GM18870 (cell line): ENCODE measurements around the gene PHC2.

Experiments
- ATAC-seq: cut with Tn5 transposase; IDR thresholded peaks from one replicate; pipeline ENCODE4 v1.9.1; 2021; ENCODE audit warnings: moderate library complexity; ENCODE audit not compliant: unreplicated experiment

Gene PHC2

DNA sequence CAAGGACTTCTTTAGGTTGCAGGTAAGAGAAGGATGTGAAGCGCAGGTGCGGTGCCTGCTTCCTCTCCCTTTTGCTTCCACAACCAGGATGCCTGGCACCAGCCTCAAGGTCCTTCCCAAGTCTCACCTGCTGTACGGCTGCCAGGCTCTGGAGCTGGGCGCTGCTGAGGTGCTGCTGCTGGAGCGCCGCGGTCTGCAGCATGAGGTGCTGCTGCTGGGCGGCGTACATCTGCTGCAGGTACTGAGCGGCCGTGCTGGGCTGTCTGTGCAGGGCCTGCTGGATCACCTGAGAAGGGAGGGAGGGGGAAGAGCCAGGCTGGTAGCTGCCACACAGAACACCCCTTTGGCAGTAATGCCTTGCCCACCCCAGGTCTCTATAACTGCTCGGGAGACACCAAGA lies 58.7 kb downstream of the PHC2 start:
- ATAC-seq = no peak

DNA sequence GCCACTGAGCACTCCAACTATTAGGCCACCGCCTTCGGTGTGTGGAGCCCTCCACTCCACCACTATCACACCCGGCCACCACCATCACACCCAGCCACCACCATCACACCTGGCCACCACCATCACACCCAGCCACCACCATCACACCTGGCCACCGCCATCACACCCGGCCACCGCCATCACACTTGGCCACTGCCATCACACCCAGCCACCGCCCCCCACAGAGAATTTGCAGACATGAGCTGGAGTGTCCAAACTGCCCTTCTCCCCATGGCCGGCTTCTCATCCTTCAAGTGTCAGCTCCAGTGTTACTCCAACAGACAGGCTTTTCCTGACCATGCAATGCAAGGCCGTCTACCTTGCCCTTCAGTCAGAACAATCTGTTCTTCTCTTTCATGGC lies 59.6 kb downstream of the PHC2 start:
- ATAC-seq = no peak

DNA sequence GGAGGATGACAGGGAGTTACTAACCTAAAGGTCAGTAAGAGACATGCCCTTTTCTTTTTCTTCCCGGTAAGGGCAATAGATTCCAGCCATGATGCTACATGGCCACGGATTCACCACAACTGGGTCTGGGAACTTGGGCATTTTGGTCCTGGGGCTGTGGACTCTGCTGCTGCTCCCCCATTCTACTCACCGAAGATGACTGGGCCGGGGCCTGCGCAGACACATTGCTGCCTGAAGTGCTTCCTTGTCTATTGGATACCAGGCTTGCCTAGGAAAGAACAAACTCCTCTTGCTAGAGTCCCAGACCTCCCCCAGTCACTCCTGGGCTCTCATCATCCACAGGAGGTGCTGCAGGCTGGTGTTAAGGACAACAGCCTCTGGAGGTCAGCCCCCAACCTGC lies 60.1 kb downstream of the PHC2 start:
- no peak for ATAC-seq

DNA sequence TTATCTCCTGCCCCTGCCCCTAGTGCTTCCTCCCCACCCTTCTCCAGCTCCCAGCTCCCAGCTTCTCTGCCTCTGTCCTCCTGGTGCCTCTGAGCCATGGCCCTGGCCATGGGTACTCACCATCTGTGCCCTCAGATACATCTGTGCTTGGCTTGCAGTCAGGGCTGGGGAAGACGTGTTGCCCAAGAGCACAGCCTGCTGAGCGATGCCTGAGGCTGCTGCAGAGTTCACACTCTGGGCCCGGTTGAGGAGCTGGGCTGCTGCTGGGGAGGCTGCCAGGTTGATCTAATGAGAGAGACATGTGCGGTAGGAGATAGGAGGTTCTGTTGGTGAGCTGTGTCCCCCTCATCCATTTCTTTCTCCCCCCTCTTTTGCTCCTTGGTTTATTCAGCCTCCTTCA lies 60.6 kb downstream of the PHC2 start:
- ATAC-seq = no peak

DNA sequence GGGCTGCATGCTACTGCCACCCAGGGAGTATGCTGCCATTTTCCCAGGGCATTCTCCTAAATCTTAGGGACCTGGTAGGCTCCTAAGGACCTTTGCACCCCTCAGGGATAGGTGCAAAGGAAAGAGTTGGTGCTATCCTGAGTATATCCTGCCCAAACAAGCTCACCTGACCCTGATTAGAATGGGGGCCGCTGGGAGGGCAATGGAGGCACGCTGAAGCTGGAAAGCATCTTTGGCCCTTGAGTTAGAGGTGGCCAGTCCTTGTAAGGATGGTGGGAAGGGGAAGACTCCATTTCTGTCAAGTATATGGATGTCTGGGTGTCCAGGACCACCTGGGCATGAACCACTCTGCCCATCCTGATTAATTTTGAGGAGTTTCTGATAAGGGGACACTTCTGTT lies 61.1 kb downstream of the PHC2 start:
- no peak for ATAC-seq

DNA sequence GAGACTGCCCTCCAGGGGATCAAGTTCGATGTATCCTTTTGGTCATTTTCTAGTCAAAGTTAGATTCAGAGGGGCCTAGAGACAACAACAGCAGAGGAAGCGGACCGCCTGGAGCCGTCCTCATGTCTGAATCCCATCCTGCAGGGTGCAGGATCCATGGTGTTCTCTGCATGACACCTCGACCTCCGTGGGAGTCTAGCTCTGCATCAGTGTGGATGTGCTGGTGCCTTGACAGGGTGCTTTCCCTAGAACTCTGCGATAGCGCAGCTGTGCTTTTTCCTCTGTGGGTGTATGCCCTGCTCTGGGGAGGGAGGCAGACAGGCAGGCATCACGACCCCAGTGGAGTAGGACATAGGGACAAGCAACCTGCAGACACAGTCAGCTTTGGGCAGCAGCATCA lies 61.8 kb downstream of the PHC2 start:
- no peak for ATAC-seq

DNA sequence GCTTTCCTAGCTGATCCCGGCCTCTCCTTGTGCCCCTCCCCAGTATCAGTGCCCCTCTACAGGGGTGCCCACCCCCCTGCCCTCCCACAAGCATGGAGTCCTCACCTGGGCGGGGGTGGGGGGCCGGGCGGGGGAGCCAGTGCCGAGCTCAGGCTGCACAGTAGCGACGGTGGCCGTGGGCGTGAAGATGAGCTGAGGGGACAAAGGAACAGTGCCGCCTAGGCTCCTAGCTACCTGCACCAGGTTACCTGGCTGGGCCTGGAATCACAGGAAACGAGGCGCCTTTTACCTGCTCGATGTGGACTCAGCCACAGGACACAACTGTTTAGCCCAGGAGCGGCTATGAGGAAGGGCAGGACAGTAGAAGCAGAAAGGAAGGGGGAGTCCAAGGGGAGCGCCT lies 62.5 kb downstream of the PHC2 start:
- ATAC-seq = no peak

DNA sequence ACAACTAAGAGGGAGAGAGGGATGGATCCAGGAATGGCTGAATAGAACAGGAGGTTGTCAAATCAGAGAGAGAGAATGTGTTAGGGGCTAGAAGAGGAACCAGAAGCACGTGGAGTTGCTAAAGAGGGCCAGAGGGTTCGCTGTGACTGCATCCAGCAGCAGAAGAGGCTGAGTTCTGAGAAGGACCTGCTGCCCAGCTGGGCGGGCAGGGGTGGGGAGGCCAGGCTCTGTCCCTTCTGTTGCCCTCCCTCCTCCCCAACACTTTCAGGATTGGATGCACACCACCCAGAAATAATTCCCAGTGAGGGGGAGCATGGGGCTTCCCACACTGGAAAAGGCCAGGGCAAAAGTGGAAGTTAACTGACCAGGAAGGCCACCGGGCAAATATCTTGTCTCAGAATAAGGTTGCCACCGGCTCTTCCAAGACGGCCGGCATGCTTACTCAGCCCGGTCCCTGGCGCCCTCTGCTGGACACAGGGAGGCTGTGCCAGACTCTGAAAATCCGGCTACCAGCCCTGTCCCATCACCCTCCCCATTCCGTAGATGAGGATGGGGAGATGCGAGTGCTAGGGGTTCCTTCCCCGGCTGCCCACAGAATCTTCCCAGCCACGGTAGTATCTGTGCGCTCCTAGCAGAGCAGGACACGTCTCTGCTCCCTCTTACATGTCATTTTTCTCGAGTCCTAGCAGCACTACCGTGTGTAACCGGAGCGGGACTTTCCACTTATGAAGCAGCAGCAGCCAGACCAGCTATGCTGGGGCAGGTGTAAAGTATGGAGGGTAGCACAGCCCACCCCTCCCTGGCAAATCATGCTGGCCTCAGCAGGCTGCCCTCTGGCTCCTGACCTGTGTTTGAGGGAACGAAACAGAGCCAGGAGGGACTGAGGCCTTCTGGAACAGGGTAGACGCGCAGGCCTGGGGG lies 63.1 kb downstream of the PHC2 start:
- no peak for ATAC-seq

DNA sequence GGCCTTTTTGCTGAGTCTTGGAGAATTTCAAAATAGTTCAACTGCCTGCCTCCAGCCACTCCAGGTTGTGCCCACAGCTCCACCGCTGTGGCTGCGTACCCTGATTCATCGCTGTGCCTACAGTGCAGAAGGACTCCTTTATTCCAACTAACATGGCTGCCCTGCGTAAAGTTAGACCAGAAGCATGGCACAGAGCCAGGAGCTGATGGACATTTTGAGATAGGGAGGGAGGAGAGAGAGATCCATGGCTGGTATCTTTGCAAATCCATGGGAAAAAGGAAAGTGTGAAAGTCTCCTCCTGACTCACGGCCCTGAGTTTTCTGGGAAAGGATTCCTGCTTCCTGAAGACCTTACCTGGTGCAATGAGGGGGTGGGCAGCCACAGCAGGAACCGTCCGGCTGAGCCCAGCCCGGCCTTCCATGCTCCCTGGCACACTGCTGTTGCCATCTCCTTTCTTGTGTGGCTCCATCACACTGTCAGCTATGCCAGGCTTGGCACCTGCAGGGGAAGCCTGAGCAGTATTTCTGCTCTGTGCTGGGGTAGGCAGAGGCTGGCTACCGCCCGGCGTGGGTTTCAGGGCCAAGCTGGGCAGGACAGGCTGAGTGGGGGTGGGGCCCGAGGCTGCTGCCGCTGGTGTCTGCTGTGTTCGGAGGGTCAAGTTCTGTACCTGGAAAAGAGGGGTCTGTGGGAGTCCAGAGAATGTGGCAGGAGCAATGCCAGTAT lies 64.0 kb downstream of the PHC2 start:
- no peak for ATAC-seq

DNA sequence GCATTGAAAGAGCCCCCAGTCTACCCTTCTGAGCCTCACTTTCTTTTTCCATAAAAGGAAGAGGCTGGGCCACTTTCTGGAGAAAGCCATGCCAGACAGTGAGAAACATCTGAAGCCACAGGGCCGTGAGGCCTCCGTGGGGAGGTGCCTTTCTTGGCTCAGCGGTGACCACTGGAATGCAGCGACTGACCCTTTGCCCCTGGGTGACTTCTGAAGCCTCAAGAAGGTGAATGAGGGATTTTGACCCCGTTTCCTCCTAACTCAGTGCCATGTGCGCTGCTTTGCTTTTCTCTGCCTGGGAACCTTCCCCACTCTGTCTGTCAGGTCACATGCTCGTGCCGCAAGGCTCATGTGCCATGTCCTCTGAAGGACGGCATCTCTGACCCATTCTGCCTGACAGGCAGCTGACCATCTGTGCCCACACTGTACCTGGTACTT lies 65.3 kb downstream of the PHC2 start:
- ATAC-seq = no peak

DNA sequence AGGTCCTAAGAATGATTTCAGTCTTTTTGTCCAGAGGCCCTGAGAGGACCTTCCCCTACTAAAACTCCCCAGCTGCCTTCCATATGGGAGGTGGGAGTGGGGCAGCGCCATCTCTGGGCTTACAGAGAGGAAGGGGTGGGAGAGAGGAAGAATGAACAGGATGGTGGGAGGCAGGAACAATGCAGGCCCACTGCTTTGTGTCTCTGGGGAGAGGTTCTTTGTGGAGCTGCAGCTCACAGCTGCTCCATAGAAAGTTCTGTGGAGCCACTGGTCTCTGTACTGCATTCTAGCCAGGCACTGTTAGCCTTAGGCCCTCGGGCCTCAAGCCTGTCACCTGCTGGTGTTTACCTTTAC lies 66.4 kb downstream of the PHC2 start:
- ATAC-seq = no peak

DNA sequence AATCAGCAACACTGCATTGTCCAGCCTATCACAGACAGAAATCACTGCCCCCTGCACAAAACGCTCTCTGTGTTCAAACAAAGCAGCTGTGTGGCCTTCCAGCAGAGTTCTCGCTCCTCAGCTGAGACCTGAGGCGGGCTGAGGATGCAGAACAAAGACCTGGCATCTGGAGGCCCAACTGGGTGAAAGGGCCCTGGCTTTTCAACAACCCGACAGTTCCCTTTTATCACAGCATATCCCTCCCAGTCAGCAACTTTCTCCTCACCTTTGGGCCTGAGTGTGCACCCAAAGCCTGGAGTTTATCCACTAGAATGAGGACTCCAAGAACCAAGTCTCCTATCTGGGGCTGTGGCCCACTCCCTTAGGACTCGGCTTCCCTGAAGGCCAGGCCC lies 67.4 kb downstream of the PHC2 start:
- no peak for ATAC-seq

DNA sequence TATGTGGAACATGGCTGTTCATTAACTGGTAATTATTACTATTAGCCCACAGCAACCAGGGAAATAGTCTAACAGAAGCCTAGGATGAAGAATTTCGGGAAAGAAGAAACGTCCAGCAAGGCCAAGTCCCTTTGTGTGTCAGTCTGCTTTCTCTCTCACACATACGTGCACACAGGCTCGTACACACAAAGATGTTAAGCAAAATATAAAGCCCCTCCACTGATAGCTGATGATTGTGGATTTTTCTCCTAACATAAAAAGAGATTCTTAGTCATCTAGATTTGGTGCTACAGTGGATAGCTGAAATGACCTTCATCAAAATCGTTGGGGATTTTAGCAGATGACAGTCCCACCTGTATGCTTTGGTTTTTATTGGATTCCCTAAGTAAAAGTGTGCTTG lies 67.9 kb downstream of the PHC2 start:
- no peak for ATAC-seq

DNA sequence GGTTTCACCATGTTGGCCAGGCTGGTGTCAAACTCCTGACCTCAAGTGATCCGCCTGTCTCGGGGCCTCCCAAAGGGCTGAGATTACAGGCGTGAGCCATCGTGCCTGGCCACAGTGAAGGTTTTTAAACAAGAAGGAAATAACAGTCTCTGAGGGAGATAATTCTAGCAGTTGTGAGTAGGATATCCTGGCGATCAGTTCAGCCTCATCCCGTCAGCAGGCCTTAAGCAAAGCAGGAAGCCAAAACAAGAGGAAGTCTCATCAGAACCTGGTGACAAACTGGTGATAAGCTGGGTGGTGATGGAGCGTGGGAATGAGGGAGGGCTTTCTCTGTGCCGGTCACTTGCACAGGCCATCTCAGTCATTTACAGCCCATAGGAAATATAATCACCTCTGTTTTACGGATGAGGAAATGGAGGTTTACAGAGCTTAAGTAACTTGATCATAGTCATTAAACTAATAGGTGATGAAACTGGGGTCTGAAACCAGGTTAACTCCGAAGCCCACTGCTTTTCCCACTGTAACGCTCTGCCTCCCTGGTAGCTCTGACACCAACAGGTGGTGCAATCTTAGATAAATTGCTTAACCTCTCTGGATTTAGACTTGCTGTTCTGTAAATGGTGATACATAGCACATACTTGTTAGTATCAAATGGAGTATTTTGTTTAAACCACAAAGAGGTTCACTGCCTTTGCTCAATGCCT lies 69.2 kb downstream of the PHC2 start:
- no peak for ATAC-seq

DNA sequence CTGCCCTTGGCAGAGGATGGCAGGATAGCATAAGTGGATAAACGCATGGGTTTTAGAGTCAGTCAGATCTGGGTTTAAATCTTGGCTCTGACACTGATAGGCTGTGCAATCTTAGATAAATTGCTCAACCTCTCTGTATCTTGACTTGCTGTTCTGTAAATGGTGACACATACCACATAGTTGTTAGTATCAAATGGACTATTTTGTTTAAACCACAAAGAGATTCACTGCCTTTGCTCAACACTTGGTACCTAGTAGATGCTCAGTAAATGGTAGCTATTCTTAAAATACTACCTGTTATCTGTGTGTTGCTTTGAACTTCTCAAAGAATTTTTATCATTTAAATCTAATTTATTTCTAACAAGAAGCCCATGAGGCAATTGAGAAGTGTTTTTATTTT lies 70.5 kb downstream of the PHC2 start:
- no peak for ATAC-seq

DNA sequence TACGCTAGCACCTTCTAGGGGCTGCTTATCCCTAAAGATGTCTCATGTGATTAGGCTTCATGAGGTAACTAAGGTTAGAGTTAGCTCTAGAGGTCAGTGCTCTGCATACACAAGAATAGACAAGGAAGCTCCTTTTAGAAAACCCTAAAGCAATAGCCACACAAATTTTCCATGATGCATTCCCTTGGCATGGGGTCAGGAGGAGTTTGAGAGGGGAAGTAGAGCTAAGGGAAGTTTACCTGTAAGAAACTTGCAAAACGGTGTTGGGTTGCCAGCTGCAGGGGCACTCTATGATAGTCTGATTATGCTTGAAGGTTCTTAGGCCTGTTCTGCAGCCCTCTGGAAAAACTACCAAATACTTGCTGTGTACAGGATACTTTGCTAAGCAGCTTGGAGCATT lies 71.0 kb downstream of the PHC2 start:
- no peak for ATAC-seq

DNA sequence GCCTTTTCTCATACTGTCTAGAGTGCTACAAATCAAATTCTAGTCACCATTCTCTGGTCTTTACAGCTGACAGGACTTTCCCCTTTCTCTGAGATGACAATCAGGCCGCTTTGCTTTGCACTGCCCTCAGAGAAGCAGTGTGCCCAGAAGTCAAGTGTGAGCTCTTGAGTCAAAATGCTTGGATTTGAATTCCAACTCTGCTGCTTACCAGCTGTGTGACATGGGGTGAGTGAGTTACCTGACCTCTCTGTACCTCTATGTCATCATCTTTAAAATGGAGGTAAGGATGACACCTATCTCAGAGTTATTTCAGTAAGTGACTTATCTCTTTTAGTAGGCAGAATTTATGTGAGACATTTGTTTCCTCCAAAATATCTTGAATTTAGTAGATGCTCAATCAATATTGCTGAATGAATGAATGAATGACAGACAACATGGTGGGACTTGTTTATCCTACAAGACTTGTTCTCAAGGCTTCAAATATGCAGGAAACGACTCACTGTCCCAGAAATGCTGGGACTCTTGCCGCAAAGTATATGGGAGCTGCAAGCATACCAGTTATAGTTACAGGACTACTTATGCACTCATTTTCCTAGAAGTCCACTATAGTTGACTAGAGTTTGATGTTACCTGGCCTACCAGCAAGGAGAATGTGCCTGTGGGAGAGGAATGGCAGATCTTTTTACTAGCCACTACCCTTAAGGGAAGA lies 71.9 kb downstream of the PHC2 start:
- no peak for ATAC-seq

DNA sequence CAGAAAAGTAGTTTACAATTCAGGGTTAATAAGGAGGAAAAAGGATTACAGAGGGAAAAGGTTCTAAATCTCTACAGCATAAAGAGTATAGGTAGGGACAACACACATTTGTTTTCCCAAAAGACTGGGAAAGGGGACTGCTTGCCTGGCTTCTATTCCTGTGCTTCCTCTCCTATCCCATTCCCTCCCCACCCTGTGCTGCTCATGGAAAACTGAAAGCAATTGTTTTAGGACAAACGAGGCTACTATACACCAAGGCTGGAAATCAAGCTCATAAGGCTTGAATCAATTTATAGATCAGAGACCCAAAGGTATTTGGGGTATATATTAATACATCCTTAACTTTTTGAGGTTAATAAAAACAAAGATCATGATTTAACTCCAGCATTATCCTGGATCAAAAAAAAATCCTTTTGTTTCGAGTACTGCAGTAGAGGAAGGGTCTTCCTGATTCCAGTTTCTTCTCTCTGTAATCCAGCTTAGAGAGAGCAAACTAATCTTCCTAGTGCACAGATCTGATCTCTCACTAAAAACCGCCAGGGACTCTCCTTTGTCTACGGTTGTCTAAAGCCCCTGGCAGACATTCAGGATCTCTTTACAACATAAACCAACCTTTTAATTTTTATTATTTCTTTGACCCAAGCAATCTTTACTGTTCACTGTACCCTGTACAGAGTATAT lies 72.6 kb downstream of the PHC2 start:
- ATAC-seq = no peak

DNA sequence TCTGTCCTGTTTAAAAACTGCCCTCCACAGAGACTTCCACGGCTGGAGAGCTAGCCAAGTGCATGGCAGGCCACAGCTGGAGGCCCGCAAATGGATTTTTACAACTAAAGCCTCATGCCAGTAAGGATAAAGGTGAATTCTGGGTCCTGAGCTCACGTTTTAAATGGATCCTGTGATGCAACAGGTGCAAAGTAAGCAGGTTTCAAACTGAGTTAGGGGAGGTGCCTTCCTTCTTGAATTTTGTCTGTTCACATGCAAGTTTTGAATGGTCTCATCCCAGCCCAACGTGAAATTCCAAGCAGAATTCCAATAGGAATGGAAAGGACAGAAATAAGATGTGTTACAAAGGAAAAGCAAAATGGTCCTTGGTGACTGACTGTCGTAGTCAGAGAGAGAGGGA lies 73.8 kb downstream of the PHC2 start:
- ATAC-seq = no peak

DNA sequence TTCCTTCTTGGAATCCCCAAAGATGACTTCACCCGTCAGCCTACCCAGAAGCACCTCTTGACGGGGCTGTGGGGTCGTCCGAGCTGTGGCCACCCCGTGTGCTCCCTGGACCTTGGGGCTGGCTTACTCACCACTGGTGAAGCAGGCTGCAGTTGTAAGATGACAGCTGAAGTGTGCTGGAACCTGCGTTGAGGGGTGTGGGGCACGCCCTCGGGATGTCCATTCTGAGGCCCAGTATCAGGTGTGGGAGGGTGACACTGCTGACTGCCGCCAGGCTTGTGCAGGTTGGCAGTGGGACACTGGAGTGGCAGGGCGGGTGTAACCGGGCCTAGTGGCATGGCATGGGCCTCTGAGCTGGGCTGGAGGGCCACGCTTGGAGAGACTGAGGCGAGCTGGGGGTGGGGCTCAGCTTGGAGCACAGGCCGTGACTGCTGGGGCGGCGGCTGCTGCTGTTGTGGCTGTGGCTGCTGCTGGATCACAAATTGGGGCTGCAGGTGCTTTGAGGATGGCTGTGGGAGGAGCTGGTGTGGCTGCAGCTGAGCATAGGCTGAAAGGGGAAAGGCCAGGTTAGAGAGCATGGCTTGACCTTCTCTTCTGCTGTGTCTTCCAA lies 76.1 kb downstream of the PHC2 start:
- ATAC-seq = no peak
